GM18520 (cell line): ENCODE measurements around the gene NLRP2B.
"Not testable (repeated sequence)": the region's sequence is repeated elsewhere in the genome, so short reads cannot be mapped to it uniquely, and the experiment has no call there.

Experiments used
- ATAC-seq: cut with Tn5 transposase; IDR thresholded peaks from one replicate; pipeline ENCODE4 v1.9.1; 2021; ENCODE audit not compliant: unreplicated experiment

Gene NLRP2B

GRCh38 chrX:57680160-57680559 lies at the start of gene NLRP2B:
Gene NLRP2B (minus strand): TSS chrX:57680260.
- ATAC-seq = no peak

GRCh38 chrX:57725995-57726394 lies 45.9 kb upstream of the NLRP2B start:
- ATAC-seq = not testable (repeated sequence)

- no peak for ATAC-seq
Measured at GRCh38 chrX:57681341-57681740, 1.3 kb upstream of the NLRP2B start.

- ATAC-seq = no peak
Measured at GRCh38 chrX:57678686-57679428, 1.2 kb downstream of the NLRP2B start.

GRCh38 chrX:57677132-57677858 lies 2.8 kb downstream of the NLRP2B start:
- ATAC-seq = no peak

- ATAC-seq = no peak
Measured at GRCh38 chrX:57675320-57675719, 4.7 kb downstream of the NLRP2B start.

- no peak for ATAC-seq
Measured at GRCh38 chrX:57674861-57675260, 5.2 kb downstream of the NLRP2B start.

GRCh38 chrX:57669961-57670360 lies 10.1 kb downstream of the NLRP2B start:
- no peak for ATAC-seq

- ATAC-seq = no peak
Measured at GRCh38 chrX:57667010-57667409, 13.1 kb downstream of the NLRP2B start.

- no peak for ATAC-seq
Measured at GRCh38 chrX:57655065-57655464, 25.0 kb downstream of the NLRP2B start.

- ATAC-seq = no peak
Measured at GRCh38 chrX:57652705-57653104, 27.4 kb downstream of the NLRP2B start.

GRCh38 chrX:57651169-57651919 lies 28.7 kb downstream of the NLRP2B start:
- no peak for ATAC-seq

- no peak for ATAC-seq
Measured at GRCh38 chrX:57647020-57647419, 33.0 kb downstream of the NLRP2B start.

- no peak for ATAC-seq
Measured at GRCh38 chrX:57643698-57644097, 36.4 kb downstream of the NLRP2B start.

GRCh38 chrX:57641338-57641737 lies 38.7 kb downstream of the NLRP2B start:
- ATAC-seq = no peak

GRCh38 chrX:57640674-57641016 lies 39.4 kb downstream of the NLRP2B start:
- ATAC-seq = no peak

- ATAC-seq = not testable (repeated sequence)
Measured at GRCh38 chrX:57629438-57629837, 50.6 kb downstream of the NLRP2B start.
